Embryonic facial prominence (tissue), 1 donor: ENCODE results near the gene GPC6.
A peak's percentile ranks its signal among the peaks of the same experiment; 100 is the strongest.

Experiments used
- DNase-seq: peaks from one replicate; pipeline ENCODE4 v3.0.0-alpha.2; 2016; ENCODE audit errors: extremely low spot score

Gene GPC6

GRCh38 chr13:93230261-93230855 lies 3.8 kb downstream of the GPC6 start:
- DNase-seq: no peak

GRCh38 chr13:93231867-93232266 lies 5.3 kb downstream of the GPC6 start:
- no peak for DNase-seq

GRCh38 chr13:93233997-93234416 lies 7.4 kb downstream of the GPC6 start:
- DNase-seq: no peak

- no peak for DNase-seq
Observed at GRCh38 chr13:93234459-93234858, 7.9 kb downstream of the GPC6 start.

- DNase-seq: no peak
Observed at GRCh38 chr13:93235258-93236015, 8.8 kb downstream of the GPC6 start.

- no peak for DNase-seq
Observed at GRCh38 chr13:93238711-93239110, 12.1 kb downstream of the GPC6 start.

GRCh38 chr13:93243375-93244063 lies 16.9 kb downstream of the GPC6 start:
- DNase-seq: no peak

- no peak for DNase-seq
Observed at GRCh38 chr13:93244141-93244917, 17.7 kb downstream of the GPC6 start.

GRCh38 chr13:93244918-93245280 lies 18.3 kb downstream of the GPC6 start:
- DNase-seq: no peak

GRCh38 chr13:93246069-93246468 lies 19.5 kb downstream of the GPC6 start:
- DNase-seq: no peak

- peak; percentile 25 for DNase-seq
Observed at GRCh38 chr13:93248627-93249047, 22.0 kb downstream of the GPC6 start.

GRCh38 chr13:93249364-93250306 lies 23.0 kb downstream of the GPC6 start:
- no peak for DNase-seq

GRCh38 chr13:93254775-93255174 lies 28.2 kb downstream of the GPC6 start:
- DNase-seq: no peak

- DNase-seq: no peak
Observed at GRCh38 chr13:93256998-93257397, 30.4 kb downstream of the GPC6 start.

GRCh38 chr13:93259527-93260080 lies 33.0 kb downstream of the GPC6 start:
- no peak for DNase-seq

- DNase-seq: no peak
Observed at GRCh38 chr13:93260591-93260990, 34.0 kb downstream of the GPC6 start.

- DNase-seq: no peak
Observed at GRCh38 chr13:93262729-93263345, 36.2 kb downstream of the GPC6 start.

GRCh38 chr13:93264876-93265275 lies 38.3 kb downstream of the GPC6 start:
- no peak for DNase-seq

- DNase-seq: no peak
Observed at GRCh38 chr13:93265800-93266199, 39.2 kb downstream of the GPC6 start.

GRCh38 chr13:93266681-93267080 lies 40.1 kb downstream of the GPC6 start:
- DNase-seq: no peak
